Stimulated activated CD4-positive, alpha-beta T cell treated with anti-CD3 and anti-CD28 coated beads, TNF-alpha, amount 100 ng/mL, for 1 hour (primary cell): ENCODE measurements around the gene SOCS6.
"Not testable (repeated sequence)": the region's sequence is repeated elsewhere in the genome, so short reads cannot be mapped to it uniquely, and the experiment has no call there.

ENCODE experiments used
- DNase-seq, 3 donors: peaks; one replicate each; pipeline ENCODE4 v3.0.0-alpha.2; 2020; ENCODE audit warnings: low read depth in 3 of 3, low spot score in 1 of 3

Gene SOCS6

DNA sequence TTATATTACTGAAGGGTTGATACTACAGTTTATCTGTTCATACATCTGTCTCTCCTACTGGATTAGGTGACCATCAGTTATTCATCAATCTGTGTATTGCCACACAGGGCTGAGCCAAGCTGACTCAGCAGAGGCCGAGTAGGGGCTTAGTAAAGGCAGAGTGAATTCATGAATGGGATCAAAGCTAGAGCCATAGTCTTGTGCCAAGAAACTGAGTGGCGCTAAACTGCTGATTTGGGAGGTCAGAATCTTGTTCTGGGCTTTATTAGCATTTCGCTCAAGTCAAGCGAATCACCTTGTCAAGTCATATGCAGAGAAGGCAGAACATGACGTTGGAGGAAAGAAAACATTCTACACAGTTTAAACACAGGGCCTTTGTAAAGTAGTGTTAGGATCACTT is 34.1 kb downstream of the SOCS6 start:
- no peak for DNase-seq

- no peak for DNase-seq
These were observed 36.1 kb downstream of the SOCS6 start for GRCh38 chr18:70324897-70325296.

- no peak for DNase-seq
These were observed 37.4 kb downstream of the SOCS6 start for GRCh38 chr18:70326255-70326654.

DNA sequence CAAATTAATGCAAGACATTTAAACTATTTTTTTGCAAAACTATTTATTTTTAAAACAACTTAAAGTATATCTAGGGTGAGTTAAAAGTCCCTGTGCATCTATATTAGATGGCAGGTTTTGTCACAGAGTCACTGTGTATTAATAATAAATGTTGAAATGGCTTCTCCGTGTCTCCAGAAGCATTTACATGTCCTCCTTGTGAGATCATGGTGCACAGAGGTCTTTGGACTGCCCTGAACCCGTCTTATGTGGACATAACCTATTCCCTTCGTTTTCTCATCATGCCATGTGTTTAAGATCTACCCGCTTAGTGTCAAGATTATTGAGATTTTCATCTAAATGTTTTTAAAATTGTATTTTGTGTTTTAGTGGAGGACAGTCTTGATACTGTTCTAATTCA is 39.3 kb downstream of the SOCS6 start:
- DNase-seq = no peak

GRCh38 chr18:70329071-70329470 is 40.2 kb downstream of the SOCS6 start:
- no peak for DNase-seq

DNA sequence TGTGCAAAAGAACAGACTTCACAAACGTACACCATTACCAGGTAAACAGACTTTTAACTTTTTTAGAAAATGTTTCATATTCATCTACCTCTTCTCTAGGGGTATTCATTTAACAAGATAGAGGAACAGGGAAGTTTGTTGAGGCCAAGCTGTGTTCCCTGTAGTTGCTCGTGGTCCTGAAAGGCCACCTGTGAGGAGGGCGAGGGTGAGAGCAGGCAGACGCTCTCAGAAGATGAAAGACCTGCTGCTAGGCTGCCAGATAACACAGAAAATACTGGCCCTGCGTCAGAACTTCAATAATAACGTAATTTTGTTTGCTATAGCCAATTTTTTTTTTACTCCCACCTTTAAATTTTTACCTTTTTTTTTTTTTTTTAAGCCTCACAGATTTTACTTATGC is 42.0 kb downstream of the SOCS6 start:
- no peak for DNase-seq

DNA sequence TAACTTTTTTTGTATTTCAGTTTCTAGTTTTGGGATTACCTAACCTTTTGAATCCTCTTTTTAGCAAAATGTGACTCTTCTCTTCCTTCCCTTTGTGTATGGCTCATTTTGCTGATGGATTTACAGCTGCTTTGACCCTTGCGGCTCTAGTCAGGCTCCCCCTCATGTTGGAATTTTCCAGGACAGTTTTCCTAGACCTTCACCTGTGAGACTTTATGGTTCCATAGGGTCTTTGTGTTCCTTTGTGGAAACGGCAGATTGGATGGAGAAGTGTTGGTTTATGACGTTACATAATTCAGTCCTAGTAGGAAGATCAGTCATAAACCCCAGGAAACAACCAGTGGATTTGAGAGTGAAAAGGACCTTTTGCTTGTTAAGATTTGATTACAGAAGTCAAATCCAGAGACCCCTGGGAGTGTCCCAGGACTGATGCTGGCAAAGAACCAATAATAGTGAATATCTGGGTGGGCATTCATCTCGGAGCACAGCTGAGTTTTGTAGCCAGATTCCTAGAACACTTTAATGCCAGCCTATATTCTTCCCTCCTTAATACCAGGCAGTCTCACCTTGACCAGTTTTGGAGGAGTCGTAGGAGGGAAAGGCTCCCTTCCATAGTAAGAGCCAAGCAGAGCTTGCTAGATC is 42.7 kb downstream of the SOCS6 start:
- DNase-seq = no peak

GRCh38 chr18:70332694-70333093 is 43.8 kb downstream of the SOCS6 start:
- no peak for DNase-seq

DNA sequence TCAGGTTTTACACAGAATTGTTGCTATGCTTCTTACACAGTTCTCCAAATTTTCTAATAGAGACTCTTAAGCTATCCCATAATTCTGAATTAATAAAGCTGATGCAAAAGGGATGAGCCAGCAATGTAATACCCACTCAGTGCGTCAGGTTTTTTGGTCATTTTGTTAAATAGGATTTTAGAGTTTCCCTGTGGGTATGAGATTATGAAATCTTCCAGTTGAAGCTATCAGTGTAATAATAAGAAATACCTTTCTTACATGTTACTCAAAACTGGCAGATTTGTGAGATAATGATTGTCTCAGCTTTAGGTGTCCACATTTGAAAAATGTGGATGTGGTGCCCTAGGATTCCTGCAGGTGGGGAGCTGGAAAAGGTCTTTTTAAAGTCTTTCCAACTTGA is 44.5 kb downstream of the SOCS6 start:
- no peak for DNase-seq

DNA sequence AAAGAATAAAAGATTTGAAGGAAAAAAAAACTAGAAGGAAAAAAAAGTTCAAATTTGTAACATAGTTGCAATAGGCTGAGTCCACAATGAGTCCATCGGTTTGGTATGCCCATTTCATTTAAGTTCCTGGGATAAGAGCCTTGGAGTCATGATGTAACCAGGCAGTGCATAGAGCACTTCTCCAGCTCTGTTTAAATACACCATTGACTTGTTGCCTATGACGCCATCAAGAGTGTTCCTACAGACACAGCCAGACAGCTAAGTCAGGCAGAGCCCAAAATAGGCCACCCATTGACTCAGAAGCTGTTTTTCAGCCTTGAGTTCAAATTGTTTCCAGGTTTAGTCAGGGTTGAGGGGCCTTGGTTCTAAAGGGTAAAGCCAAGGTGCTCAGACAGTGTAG is 44.9 kb downstream of the SOCS6 start:
- DNase-seq = no peak

- no peak for DNase-seq
These were observed 45.4 kb downstream of the SOCS6 start for GRCh38 chr18:70334264-70334663.

DNA sequence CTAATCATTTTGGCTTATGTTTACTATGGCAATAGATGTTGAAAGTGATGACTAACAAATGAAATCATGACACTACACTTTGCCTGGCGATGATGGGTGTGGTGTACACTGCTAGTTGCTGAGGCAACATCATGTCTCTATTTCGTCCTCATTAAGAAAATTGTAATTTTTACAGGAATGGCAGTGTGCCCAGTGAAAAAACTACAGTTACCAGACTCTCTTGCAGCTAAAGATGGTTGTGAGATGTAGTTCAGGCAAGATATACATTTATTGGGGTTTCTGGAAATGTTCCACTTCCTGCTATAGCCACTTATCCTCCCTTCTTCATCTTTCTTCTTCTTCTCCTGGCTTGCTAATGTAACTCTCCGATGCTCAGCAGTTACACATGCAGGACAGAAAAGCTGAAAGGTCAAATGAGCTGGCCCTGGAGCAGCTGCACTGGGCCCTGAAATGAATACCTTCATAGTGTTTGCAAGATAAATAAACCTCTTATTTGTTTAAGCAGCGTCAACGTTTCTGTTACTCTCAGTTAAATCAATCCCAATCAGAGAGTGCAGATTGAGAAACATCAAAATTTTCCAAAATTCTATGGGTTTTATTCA is 46.0 kb downstream of the SOCS6 start:
- DNase-seq = no peak

- no peak for DNase-seq
These were observed 47.3 kb downstream of the SOCS6 start for GRCh38 chr18:70335892-70336726.

GRCh38 chr18:70337139-70337972 is 48.5 kb downstream of the SOCS6 start:
- DNase-seq = no peak

DNA sequence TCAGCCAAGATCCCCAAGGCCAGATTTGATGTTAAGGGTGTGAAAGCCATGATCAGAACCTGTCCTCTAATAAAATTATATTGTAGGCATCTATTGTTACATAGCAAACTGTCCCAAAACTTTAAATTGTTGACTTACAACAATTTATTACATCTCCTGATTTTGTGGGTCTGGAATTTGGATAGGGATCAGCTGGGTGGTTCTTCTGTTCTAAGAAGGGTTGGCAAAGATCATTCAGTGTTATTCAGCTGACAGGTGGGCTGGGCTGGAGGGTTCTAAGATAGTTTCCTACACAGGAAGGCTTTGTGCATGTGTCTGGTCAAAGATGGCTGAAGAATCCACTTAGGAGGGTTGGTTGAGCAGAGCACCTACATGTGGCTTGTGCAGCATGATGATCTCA is 50.0 kb downstream of the SOCS6 start:
- no peak for DNase-seq

DNA sequence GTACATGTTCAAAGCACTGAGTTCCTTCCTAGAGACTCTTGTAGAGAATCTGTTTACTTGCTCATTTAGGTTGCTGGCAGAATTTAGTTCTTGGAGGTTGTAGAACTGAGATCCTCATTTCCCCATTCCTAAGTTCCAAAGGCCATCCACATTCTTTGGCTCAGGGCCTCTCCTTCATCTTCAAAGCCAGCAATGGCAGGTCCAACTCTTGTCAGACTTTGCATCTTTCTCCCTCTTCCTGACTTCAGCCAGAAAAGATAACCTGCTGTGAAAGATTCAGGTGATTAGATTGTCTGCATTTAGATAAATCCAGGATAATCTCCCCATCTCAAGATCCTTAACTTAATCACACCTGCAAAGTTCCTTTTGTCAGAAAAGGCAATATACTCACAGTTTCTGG is 51.1 kb downstream of the SOCS6 start:
- DNase-seq = no peak

DNA sequence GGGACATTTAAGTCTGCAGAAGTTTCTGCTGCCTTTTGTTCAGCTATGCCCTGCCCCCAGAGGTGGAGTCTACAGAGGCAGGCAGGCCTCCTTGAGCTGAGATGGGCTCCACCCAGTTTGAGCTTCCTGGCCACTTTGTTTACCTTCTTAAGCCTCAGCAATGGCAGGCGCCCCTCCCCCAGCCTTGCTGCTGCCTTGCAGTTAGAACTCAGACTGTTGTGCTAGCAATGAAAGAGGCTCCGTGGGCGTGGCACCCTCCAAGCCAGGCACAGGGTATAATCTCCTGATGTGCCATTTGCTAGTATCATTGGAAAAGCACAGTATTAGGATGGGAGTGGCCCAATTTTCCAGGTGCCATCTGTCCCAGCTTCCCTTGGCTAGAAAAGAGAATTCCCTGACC is 59.6 kb downstream of the SOCS6 start:
- DNase-seq = not testable (repeated sequence)

DNA sequence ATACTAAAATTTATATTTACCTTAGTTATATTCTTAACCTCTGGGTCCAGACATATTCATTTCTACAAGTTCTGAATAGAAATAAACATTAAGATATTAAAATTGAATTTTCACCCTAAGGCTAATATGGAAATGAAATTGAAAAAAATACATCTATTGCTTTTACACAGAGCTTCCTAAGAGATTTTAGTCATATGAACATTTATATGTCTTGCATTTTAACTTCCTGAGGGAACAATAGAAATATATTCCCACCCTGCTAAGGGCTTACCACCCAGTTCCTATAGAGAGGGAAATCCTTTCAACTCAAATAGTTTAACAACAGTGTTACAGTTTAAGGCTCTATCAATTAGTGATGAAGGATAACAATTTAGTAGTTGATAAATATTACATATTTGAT is 60.5 kb downstream of the SOCS6 start:
- no peak for DNase-seq

- no peak for DNase-seq
These were observed 65.2 kb downstream of the SOCS6 start for GRCh38 chr18:70354080-70354479.

- DNase-seq = no peak
These were observed 65.9 kb downstream of the SOCS6 start for GRCh38 chr18:70354771-70355170.

- no peak for DNase-seq
These were observed 67.0 kb downstream of the SOCS6 start for GRCh38 chr18:70355620-70356385.
